PC-3 (cell line): ENCODE data around the gene SLC25A25.

ENCODE experiments used
- EZH2phosphoT487 ChIP-seq: fragments of 300-600 bp; sonication (generic); IDR thresholded peaks from 2 replicates; pipeline ENCODE4 v1.6.1; 2018; ENCODE audit warnings: mild to moderate bottlenecking, antibody characterized with exemption, low read length, borderline replicate concordance
- TF ChIP-seq, protein P1 (sequence below): fragments of 300-600 bp; sonication (generic); conservative IDR thresholded peaks from 2 replicates; pipeline ENCODE4 v1.5.1; 2017; ENCODE audit warnings: antibody characterized with exemption, low read depth, mild to moderate bottlenecking, low read length

DNA sequence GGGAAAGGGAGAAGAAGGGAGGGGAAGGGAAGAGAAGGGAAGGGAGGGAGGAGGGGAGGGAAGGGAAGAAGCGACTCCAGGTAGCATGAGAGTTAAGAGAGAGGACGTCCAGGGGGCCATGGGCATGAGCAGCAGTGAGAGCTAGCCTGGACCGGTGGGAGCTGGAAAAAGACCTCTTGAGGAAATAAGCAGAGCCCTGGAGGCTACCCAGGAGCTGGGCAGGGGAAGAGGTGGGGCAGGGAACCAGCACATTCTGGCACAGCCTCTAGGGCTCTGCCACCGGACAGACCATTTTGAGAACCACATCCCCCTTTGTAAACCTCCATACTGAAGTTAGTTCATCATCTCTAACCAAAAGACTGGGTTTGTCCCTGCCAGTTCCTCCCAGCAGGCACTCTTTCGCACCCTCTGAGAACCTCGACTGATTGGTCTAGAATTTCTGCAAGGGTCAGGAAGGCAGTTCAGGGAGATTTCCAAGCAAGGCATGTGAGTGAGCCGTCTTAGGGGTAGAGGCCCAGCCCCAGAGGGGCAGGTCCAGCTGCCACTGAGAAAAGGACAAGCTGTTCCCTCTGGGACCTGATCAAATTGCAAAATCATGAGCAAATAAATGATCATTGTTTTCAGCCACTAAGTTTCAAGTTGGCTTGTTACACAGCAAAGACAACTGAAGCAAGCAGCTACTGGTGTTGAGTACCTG is 12.5 kb upstream of the SLC25A25 start:
- no peak for TF ChIP-seq EZH2phosphoT487
- TF ChIP-seq, protein P1, sequence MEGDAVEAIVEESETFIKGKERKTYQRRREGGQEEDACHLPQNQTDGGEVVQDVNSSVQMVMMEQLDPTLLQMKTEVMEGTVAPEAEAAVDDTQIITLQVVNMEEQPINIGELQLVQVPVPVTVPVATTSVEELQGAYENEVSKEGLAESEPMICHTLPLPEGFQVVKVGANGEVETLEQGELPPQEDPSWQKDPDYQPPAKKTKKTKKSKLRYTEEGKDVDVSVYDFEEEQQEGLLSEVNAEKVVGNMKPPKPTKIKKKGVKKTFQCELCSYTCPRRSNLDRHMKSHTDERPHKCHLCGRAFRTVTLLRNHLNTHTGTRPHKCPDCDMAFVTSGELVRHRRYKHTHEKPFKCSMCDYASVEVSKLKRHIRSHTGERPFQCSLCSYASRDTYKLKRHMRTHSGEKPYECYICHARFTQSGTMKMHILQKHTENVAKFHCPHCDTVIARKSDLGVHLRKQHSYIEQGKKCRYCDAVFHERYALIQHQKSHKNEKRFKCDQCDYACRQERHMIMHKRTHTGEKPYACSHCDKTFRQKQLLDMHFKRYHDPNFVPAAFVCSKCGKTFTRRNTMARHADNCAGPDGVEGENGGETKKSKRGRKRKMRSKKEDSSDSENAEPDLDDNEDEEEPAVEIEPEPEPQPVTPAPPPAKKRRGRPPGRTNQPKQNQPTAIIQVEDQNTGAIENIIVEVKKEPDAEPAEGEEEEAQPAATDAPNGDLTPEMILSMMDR = no peak
